ENCODE measurements around the gene PRDM16. TPM values are rescaled to one million over a fixed set of nuclear protein-coding genes. Genes with fewer than 3 reads are reported as not detected.

Gene PRDM16
- total RNA-seq, 4 donors from 2014 or later = 0.41 to 0.95 TPM; not detected in 2

DNA sequence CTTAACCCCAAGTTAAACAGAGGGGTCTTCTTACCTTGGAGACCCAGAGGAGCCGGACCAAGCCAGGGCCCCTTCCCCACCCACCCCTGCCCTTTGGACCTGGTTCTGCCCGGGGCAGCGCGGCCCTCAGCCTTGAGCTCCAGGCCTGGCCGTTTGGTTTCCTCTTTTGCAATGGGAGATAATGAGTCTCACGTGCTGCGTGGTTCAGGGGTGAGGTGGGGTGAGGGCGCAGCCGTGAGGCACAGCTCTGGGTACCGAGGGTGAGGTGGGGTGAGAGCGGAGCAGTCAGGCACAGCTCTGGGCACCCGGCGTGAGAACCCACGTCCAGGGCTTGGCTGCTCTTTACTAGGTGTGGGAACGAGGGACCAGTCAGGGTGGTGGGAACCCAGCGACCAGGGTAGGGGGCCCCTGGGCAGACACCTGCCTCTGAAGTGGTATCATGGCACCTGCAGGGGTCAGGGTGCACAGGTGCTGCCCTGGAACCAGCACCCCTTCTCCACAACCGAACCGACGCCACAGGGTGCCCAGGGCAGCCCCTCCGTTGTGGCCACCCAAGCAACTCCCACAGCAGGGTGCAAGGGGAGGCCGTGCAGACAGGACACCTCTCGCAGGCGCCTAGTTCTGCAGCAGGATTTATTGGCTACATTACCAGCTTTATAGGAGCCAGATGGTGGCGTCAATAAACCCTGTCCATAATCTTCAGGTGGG lies 182.2 kb downstream of the PRDM16 start:
- TF ChIP-seq EP300 (IDR thresholded peaks at IDR 0.05; ENCODE audit: low read depth) = no peak
- TF ChIP-seq, protein P1, sequence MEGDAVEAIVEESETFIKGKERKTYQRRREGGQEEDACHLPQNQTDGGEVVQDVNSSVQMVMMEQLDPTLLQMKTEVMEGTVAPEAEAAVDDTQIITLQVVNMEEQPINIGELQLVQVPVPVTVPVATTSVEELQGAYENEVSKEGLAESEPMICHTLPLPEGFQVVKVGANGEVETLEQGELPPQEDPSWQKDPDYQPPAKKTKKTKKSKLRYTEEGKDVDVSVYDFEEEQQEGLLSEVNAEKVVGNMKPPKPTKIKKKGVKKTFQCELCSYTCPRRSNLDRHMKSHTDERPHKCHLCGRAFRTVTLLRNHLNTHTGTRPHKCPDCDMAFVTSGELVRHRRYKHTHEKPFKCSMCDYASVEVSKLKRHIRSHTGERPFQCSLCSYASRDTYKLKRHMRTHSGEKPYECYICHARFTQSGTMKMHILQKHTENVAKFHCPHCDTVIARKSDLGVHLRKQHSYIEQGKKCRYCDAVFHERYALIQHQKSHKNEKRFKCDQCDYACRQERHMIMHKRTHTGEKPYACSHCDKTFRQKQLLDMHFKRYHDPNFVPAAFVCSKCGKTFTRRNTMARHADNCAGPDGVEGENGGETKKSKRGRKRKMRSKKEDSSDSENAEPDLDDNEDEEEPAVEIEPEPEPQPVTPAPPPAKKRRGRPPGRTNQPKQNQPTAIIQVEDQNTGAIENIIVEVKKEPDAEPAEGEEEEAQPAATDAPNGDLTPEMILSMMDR (IDR thresholded peaks at IDR 0.05) = no peak
- TF ChIP-seq POLR2AphosphoS5 (IDR thresholded peaks at IDR 0.05) = no peak
- no peak for TF ChIP-seq POLR2A (IDR thresholded peaks at IDR 0.05)
- WGBS, 2 donors (ENCODE audit: low coverage in 1 of 2) = 46 to 70% methylated on average over 5 to 24 of the region's 24 CpGs
- no peak overlapping the region for H3K27ac ChIP-seq
- intact Hi-C loops (cut with DNase I; ENCODE audit: low total_unique reads) (no loop called here), in situ Hi-C loops (cut with MboI; ENCODE audit: low pct_ligation_motif_present in 1 of 4, low pct_unique_long_range_greater_than_20kb in 1 of 4, low sequenced_read_pairs in 3 of 4) (loop anchor here in 1 of 4 donors (25.0 kb wide), 1 partner anchor 89 kb away; no protein-coding TSS in a partner anchor)
- no peak overlapping the region for H3K4me3 ChIP-seq
- peaks cover 31% of the 10 kb centered on the region for H3K27me3 ChIP-seq
- no peaks in the 10 kb centered on the region for H3K36me3 ChIP-seq
- DNase-seq = no peak
- H3K4me1 ChIP-seq = peaks cover 0 to 11% (median 5%) of the 10 kb centered on the region in 4 donors
- H3K9me3 ChIP-seq = no peaks in the 10 kb centered on the region

DNA sequence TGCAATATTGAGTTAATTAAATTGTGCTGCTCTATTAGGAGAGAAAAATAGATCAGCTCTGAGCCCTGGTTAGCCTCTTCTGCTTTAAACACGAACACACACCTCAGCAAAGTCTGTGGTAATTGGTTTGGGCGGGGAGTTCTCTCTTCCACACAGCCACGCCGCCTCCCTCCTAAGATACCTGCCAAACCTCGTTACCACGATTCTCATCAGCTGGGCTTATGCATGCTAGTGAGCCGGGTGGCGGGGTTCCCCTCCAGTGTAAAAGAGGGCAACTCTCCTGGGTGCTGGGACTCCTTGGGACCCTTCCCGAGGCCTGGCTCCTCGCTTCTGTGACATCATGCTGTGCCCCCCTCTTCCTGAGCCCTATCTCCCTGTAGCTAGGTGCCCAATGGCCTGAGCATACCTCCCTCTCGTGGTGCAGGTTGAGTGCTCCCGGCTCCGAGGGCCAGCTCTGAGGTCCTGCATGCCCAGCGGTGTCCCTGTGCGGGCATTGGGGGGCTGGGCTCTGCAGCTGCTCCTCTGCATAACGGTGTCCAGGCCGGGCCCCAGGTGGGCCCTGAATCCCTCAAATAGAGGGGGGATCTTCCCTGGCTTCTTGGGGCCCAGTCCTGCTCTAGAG lies 182.9 kb downstream of the PRDM16 start:
- Histone ChIP-seq H3K27me3 (peaks cover 24% of the 10 kb centered on the region), H3K36me3 (no peaks in the 10 kb centered on the region), H3K4me3 (no peak overlapping the region), H3K9me3 (no peaks in the 10 kb centered on the region), H3K4me1 (peaks cover 0 to 11% (median 5%) of the 10 kb centered on the region in 4 donors), H3K27ac (no peak overlapping the region)
- intact Hi-C loops (cut with DNase I; ENCODE audit: low total_unique reads) = no loop called here
- 35 to 65% methylated on average over 6 to 16 of the region's 17 CpGs for WGBS, 2 donors (ENCODE audit: low coverage in 1 of 2)
- TF ChIP-seq EP300 (IDR thresholded peaks at IDR 0.05; ENCODE audit: low read depth) (no peak), POLR2AphosphoS5 (IDR thresholded peaks at IDR 0.05) (no peak), POLR2A (IDR thresholded peaks at IDR 0.05) (no peak)
- TF ChIP-seq, protein P1 (IDR thresholded peaks at IDR 0.05) = no peak
- DNase-seq = no peak
- in situ Hi-C loops (cut with MboI; ENCODE audit: low pct_ligation_motif_present in 1 of 4, low pct_unique_long_range_greater_than_20kb in 1 of 4, low sequenced_read_pairs in 3 of 4) = loop anchor here in 1 of 4 donors (25.0 kb wide), 1 partner anchor 90 kb away; no protein-coding TSS in a partner anchor

DNA sequence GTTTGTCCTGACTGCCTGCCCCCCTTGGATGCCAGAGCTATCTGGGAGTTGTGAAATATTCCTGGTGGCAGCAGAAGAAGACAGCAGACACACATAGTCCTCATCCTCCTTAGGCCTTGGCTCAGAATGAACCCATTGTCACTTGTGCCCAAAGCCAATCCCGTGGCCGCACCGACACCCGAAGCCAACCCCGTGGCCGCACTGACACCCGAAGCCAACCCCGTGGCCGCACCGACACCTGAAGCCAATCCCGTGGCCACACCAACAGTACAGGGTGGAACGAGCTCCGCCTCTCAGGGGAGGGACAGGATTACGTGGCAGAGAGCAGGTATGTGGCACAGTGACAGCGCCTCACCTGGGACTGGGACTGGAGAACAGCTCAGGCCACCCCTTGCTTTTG lies 186.7 kb downstream of the PRDM16 start:
- 89% methylated on average over 15 of the region's 15 CpGs; no CpG with 5 or more reads in 1 of the 2 donors for WGBS, 2 donors (ENCODE audit: low coverage in 1 of 2)

DNA sequence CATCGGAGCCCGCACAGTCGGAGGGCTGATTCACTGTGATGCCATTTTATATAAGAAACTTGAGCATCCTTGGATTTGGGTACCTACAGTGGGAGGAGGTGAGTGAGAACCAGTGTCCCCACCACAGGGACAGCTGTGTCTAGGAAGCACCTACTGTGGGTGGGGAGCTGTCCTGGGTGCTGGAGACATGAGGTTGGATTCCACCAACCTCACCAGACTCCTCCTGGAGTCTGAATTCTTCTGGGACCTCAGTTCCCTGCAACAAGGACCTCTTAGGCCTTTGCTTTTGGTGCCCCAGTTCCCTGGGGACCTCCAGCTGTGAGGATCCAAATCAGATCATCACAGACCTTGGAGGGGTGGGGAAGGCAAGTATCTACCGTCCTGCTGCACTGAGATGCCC lies 188.8 kb downstream of the PRDM16 start:
- no peak overlapping the region for H3K27ac ChIP-seq
- no peaks in the 10 kb centered on the region for H3K36me3 ChIP-seq
- intact Hi-C loops (cut with DNase I; ENCODE audit: low total_unique reads) = no loop called here
- 40 to 93% methylated on average over 1 to 4 of the region's 4 CpGs for WGBS, 2 donors (ENCODE audit: low coverage in 1 of 2)
- in situ Hi-C loops (cut with MboI; ENCODE audit: low pct_ligation_motif_present in 1 of 4, low pct_unique_long_range_greater_than_20kb in 1 of 4, low sequenced_read_pairs in 3 of 4) = loop anchor here in 1 of 4 donors (25.0 kb wide), 1 partner anchor 95 kb away; no protein-coding TSS in a partner anchor
- no peaks in the 10 kb centered on the region for H3K27me3 ChIP-seq
- peaks cover 0 to 4% (median 0%) of the 10 kb centered on the region in 4 donors for H3K4me1 ChIP-seq
- no peak for DNase-seq
- no peaks in the 10 kb centered on the region for H3K9me3 ChIP-seq
- TF ChIP-seq POLR2A (IDR thresholded peaks at IDR 0.05) (no peak), EP300 (IDR thresholded peaks at IDR 0.05; ENCODE audit: low read depth) (no peak), POLR2AphosphoS5 (IDR thresholded peaks at IDR 0.05) (no peak)
- TF ChIP-seq, protein P1 (IDR thresholded peaks at IDR 0.05) = no peak
- H3K4me3 ChIP-seq = no peak overlapping the region

More for the DNA sequence above, 186.7 kb downstream of the PRDM16 start:
- no peak for DNase-seq
- no peak overlapping the region for H3K27ac ChIP-seq
- H3K4me1 ChIP-seq = peaks cover 0 to 4% (median 0%) of the 10 kb centered on the region in 4 donors
- no peaks in the 10 kb centered on the region for H3K36me3 ChIP-seq
- in situ Hi-C loops (cut with MboI; ENCODE audit: low pct_ligation_motif_present in 1 of 4, low pct_unique_long_range_greater_than_20kb in 1 of 4, low sequenced_read_pairs in 3 of 4) = loop anchor here in 1 of 4 donors (25.0 kb wide), 1 partner anchor 93 kb away; no protein-coding TSS in a partner anchor
- no peaks in the 10 kb centered on the region for H3K9me3 ChIP-seq
- intact Hi-C loops (cut with DNase I; ENCODE audit: low total_unique reads) = no loop called here
- H3K4me3 ChIP-seq = no peak overlapping the region
- TF ChIP-seq EP300 (IDR thresholded peaks at IDR 0.05; ENCODE audit: low read depth) (no peak), POLR2A (IDR thresholded peaks at IDR 0.05) (no peak), POLR2AphosphoS5 (IDR thresholded peaks at IDR 0.05) (no peak)
- TF ChIP-seq, protein P1 (IDR thresholded peaks at IDR 0.05) = no peak
- H3K27me3 ChIP-seq = no peaks in the 10 kb centered on the region
